GM10847 (cell line): ENCODE data around the gene PPP1R16B.

Experiments used
- POLR2A ChIP-seq: IDR thresholded peaks from 2 replicates; pipeline ENCODE4 v1.6.1; 2011; ENCODE audit not compliant: insufficient read length; ENCODE audit errors: extremely low read depth

PPP1R16B gene

DNA sequence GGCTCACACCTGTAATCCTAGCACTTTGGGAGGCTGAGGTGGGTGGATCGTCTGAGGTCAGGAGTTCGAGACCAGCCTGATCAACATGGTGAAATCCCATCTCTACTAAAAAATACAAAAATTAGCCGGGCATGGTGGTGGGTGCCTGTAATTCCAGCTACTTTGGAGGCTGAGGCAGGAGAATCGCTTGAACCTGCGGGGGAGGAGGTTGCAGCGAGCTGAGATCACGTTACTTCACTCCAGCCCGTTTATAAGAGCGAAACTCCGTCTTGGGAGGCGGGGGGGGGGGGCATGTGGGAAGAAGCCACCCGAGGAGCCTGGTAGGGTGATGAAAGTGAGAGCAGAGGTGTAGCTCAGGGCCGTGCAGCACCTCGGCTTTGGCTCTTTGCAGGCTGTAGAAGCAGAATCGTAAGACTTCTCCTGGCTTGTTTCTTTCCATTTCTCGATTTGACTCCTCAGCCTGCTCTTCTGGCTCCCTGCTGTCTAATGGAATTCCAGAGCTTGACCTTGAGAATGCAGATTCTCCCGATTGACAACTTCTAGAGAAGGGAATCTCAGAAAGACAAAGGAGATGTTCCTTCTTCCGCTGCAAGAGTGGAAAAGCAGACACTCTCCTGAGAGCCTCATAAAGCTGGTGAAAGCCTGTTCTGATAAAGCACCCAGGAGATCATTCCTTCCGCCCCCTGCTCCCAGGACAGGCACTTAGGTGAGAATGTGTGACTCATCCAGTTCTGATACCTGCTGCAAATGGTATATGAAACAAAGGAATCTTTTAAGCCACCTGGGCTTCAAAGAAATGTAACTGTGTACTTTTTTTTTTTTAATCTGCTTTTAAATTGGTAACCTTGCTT, 26.0 kb upstream of the PPP1R16B start:
- no peak for TF ChIP-seq POLR2A

DNA sequence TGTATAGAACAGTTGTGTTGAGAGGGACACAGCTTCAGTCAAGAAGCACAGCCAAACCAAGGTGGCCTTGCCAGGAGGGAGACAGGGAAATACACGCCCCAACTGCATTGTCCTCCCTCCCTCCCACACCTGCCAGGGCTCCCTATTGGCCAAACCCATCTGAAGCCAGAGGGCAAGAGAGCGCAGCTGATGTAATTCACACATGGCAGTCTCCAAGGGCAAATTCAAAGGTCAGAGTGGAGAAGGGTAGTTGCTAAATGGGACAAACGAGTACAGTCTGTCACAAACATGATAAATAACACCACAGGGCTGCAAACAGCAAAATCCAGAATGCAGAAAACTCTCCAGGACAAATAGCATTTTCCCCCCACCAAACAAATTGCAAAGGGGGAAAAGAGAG, 23.2 kb upstream of the PPP1R16B start:
- no peak for TF ChIP-seq POLR2A

DNA sequence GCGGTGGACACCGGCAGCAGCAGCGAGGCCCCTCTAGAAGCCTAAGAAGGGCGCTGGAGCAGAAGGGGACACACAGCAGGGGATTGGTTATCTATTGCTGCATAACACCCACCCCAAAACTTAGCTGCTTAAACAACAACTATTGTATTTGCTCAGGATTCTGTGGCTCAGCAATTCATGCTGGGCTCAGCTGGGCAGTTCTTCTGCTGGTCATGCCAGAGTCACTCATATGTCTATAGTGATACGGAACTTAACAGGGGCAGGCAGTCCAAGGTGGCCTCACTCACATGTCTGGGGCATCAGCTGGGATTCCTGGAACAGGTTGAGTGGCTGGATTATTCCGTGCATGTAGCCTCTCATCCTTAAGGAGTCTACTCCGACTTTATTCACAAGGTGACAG, 17.6 kb upstream of the PPP1R16B start:
- TF ChIP-seq POLR2A = no peak

DNA sequence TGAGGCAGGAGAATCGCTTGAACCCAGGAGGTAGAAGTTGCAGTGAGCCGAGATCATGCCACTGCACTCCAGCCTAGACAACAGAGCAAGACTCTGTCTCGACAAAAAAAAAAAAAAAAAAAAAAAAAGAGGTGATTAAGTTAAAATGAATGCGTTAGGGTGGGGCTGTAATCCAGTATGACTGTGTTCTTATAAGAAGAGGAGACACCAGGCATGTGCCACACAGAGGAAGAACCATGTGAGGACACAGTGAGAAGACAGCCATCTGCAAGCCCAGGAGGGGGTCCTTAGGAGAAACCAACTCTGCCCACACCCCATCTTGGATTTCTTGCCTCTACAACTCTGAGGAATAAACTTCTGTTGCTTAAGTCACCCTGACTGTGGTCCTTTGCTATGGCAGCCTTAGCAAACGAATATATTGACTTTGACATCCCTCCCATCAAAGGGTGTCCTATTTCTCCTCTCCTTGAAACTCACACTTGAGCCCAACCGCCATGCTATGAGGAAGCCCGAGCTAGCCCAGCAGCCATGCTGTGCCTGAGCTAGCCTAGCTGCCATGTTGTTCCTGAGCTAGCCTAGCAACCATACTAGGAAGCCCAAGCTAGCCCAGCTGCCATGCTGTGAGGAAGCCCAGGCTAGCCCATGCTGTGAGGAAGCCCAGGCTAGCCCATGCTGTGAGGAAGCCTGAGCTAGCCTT, 15.8 kb upstream of the PPP1R16B start:
- TF ChIP-seq POLR2A = no peak

DNA sequence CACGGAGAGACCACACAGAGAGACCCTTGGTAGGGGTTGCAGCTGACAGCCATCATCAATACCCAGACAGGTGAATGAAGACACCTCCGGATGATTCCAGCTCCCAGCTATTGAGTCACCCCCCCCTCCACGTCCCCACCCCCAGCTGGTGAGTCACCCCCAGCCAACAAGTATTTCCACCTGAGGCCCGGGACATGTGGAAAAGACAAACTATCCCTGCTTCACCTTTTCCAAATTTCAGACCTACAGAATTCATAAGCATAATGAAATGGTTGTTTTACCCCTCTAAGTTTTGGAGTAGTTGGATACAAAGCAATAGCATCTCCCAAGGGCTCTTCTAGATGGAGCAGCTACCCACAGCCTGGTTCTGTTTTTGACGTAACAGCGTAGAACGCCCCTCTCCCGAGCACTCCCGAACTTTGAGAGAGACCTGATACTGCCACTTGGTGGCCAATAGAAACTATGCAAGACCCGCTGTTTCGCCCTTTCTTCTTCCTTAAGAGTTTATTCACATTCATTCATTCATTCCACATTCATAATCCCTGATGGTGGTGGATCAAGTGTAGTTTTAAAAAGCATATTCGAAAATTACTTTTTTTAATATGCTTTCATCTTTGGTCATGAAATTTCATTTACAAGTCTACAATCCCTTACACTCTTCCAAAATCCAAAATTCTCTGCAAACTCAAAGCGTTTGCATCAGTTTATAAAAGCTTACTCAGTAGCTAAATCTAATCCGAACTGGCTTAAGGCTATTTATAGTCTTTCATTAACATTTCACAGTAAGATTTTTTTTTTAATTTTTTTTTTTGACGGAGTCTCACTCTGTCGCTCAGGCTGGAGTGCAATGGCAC, 15.1 kb upstream of the PPP1R16B start:
- no peak for TF ChIP-seq POLR2A

DNA sequence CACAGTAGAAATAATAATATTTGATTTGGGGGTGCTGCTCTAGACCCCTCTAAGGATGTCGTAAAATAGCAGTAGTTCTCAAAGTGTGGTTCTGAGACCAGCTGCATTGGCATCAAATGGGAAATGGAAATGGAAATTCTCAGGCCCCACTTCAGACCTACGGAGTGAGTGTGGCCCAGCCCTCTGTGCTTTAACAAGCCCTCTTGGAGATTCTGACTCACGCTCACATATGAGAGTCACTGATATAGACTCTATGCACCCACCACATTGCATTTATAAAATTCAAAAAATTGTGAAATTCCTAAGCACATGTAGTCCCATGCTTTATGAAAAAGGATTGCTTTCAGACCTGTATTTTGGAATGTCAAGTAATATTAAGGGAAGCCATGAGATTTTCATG, 14.2 kb upstream of the PPP1R16B start:
- no peak for TF ChIP-seq POLR2A

DNA sequence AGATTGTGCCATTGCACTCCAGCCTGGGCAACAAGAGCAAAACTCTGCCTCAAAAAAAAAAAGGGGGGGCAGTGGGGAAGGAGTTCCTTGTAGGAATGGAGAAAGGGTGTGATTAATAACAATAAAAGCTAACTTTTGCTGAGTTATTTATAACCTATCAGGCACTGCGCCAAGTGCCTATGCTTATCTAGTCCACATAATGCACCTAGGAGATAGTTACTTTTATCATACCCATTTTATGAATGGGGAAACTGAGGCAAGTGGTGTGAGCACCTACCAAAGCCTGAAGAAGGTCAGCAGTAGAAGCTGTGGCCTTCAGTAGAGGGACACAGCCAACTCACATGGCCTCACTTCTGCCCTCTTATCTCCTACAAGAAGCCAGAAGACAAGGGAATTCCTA, 13.6 kb upstream of the PPP1R16B start:
- no peak for TF ChIP-seq POLR2A

DNA sequence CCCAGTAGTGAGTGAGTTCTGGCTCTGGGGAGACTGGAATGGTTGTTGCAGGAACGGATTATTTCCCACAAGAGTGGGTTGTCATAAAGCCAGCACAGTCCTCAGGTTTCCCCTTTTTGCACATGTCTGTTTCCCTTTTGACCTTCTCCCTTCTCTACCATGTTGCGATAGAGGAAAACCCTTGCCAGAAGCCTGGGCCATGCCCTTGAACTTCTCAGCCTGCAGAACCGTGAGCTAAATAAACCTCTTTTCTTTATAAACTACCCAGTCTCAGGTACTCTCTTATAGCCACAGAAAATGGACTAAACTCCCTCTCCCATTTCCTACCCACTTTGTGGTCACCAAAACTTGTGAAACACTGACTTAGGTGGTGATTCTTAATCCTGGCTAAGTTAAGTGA, 7.2 kb upstream of the PPP1R16B start:
- TF ChIP-seq POLR2A = no peak

DNA sequence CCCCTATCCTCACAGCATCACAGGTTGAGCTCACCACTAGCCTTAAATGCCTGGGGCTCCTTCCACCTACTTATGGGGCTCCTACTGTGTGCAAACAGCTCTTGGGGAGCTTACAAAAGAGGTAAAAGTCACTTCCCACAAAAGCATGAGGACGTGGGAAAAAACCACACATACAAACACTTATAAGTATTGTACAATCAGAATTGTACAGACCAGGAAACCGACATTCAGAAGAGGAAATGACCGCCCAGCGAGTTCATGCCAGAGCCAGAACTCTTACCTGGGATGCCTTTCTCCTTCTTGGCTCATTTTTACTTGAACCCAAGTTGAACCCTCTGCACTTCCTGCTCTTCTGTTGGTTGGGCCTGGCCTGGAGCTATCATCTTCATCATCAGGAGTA, 6.3 kb upstream of the PPP1R16B start:
- no peak for TF ChIP-seq POLR2A

DNA sequence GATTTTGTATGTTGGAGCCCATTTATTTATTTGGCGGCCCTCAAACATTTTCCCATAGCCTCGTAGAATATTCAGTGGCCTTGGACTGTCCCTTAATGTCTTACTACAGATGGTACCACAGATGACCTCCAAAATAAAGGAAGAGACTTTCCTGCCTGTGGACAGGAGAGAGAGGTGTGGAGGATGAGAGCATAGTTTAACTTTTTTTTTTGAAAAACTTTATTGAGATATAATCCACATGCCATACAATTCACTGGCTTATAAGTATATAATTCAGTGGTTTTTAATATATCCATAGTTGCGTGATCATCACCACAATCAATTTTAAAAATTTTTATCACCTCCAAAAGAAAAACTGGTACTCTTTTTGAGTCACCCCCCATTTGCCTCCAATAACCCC, 4.6 kb upstream of the PPP1R16B start:
- no peak for TF ChIP-seq POLR2A

DNA sequence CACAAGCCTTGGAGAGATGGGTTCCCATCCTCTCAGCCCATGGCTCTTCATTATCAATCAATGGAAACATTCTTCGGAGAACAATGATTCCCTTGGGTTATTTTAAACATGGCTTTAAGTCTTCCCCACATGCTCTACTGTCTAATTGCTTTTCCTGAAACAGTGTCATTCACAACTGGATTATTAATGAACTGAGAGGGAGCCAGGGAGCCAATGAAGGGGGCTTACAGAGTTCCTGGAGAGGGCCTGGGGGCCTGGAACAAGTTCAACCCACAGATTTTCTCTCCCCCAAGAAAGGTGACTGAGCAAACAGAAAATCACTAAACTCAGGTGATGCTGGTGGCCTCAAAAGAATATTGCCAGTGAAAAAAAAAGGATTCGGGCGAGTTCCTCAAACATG, 1.3 kb upstream of the PPP1R16B start:
- TF ChIP-seq POLR2A = no peak

DNA sequence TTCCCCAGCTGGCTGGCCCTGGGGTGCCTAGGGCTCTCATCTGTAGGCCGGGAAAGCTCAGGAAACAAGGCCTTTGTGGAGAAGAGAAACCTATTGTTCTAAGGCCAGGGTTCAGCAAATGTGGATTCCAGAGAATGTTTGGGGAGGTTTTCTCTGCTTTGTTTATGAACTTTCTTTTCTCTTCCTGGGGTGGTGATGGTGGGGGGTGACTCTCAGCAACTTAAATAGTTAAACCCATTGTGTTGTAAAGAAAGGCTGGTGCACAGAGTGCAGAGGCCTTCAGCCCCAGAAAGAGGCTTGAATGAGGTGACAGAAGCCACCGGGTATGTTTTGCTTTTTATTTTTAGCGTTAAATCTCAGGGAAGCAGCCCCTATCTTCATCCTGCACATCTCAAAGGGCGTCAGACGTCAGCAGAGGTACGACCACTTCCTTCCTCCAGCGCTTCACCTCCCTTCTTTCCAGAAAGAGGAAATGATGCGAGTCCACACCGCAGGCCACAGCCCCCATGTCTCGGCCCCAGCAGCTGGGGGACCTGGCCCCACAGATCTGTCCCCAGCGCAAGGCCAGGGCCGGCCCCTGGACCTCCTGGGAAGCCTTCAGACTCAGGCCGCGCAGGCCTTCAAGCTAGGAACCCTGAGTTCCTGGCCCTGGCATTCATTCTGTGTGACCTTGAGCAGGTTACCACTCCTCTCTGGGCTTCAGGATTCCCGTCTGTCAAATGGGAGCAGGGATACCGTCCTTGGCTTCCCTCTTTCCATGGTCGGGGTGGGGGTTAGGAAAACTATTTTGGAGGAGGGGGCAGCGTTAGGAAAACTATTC, 605 bp upstream of the PPP1R16B start:
- TF ChIP-seq POLR2A = no peak

DNA sequence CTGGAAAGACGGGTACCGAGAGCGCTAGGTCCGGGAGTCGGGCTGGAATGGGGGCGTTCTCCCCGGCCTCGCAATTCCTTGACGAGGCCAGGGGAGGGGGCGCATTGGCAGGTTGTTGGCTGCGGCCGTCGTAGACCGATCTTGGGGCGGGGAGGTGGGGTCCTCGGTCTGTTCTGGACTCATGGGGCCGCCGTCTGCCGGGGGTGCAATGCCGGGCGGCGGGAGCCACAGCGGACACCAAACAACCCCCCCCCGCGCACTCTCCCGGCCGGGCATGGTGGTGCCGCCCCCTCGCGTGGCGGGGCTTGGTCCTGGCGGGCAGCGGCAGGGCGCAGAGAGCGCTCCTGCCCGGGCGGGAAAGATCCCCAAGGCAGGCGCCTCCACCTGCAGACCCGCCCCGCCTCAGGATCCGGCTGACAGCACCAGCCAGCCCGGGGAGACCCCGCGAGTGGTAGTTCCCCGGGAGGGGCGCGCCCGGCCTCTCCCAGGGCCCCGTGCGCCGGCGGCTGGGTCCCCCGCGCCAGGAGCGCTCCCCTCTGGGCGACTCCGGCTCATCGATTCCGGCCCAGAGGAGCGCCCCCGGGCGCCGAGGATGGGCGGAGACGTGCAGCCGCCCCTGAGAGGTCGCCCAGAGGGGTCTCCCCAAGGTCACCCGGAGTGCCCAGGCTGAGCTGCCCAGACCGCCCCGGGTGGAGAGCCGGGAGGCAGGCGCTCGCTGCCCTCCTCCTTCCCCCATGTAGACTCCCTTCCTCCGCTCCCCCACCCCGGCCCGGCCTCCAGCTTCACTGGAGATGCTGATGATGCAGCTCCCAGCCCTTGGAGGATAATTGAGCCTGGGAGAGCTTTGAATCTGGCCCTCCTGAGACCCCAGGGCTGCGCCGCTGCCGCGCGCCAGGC, 709 bp downstream of the PPP1R16B start:
- no peak for TF ChIP-seq POLR2A
